ENCODE results near the gene FAM229B.

- no peak for TF ChIP-seq FOS (IDR thresholded peaks at IDR 0.05; ENCODE audit: low read depth, low read length)
- TF ChIP-seq, protein P1, sequence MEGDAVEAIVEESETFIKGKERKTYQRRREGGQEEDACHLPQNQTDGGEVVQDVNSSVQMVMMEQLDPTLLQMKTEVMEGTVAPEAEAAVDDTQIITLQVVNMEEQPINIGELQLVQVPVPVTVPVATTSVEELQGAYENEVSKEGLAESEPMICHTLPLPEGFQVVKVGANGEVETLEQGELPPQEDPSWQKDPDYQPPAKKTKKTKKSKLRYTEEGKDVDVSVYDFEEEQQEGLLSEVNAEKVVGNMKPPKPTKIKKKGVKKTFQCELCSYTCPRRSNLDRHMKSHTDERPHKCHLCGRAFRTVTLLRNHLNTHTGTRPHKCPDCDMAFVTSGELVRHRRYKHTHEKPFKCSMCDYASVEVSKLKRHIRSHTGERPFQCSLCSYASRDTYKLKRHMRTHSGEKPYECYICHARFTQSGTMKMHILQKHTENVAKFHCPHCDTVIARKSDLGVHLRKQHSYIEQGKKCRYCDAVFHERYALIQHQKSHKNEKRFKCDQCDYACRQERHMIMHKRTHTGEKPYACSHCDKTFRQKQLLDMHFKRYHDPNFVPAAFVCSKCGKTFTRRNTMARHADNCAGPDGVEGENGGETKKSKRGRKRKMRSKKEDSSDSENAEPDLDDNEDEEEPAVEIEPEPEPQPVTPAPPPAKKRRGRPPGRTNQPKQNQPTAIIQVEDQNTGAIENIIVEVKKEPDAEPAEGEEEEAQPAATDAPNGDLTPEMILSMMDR (conservative IDR thresholded peaks at IDR 0.05; ENCODE audit: low read depth, low read length) = no peak
These were observed 1.9 kb upstream of the FAM229B start for GRCh38 chr6:112085286-112086065.

All from IMR-90 (cell line).